Progenitor cell of endocrine pancreas (in vitro differentiated cells): ENCODE data around the gene GOSR1. TPM values are rescaled to one million over a fixed set of nuclear protein-coding genes. Genes with fewer than 3 reads are reported as not detected.

Source experiments
- DNase-seq: peaks from one replicate; pipeline ENCODE4 v3.0.0; 2021; ENCODE audit warnings: low spot score; ENCODE audit not compliant: unreplicated experiment
- H3K27ac Mint-ChIP-seq: 2 replicates; pipeline ENCODE4 v1.8.0; 2021; ENCODE audit warnings: mild to moderate bottlenecking, moderate library complexity, mixed read lengths
- H3K27me3 Mint-ChIP-seq: 2 replicates; pipeline ENCODE4 v1.8.0; 2021; ENCODE audit warnings: mixed read lengths
- H3K36me3 Mint-ChIP-seq: 2 replicates; pipeline ENCODE4 v1.8.0; 2022; ENCODE audit warnings: mixed read lengths; ENCODE audit not compliant: insufficient read depth
- H3K4me1 Mint-ChIP-seq: 2 replicates; pipeline ENCODE4 v1.8.0; 2021; ENCODE audit warnings: low read depth, mixed read lengths
- H3K4me3 Mint-ChIP-seq: 2 replicates; pipeline ENCODE4 v1.8.0; 2021; ENCODE audit warnings: low read depth, mild to moderate bottlenecking, moderate library complexity, mixed read lengths
- H3K9me3 Mint-ChIP-seq: 2 replicates; pipeline ENCODE4 v1.8.0; 2021; ENCODE audit warnings: low read depth, mixed read lengths
- long read RNA-seq: library from polyadenylated mRNA; unstranded; transcript quantifications from one replicate; pipeline ENCODE4 v2.0.0, GENCODE V29; 2020
- total RNA-seq: library from RNA; stranded (reverse); gene quantifications from 2 replicates; pipeline ENCODE4 v1.2.1, GENCODE V29; 2021
- TF ChIP-seq, protein P1 (sequence below): fragments of 200-600 bp; sonication (generic); IDR thresholded peaks from one replicate; pipeline ENCODE4 v1.5.0; 2021; ENCODE audit warnings: antibody characterized with exemption, mild to moderate bottlenecking; ENCODE audit not compliant: unreplicated experiment

Gene GOSR1
- 59.6 and 64.9 TPM in 2 replicates for total RNA-seq
- long read RNA-seq, full-length matches to known transcripts = 12 of 31 reads
- long read RNA-seq, partial matches to known transcripts = 4 of 31 reads
- long read RNA-seq, other reads (novel, unspliced or antisense) = 15 of 31 reads

DNA sequence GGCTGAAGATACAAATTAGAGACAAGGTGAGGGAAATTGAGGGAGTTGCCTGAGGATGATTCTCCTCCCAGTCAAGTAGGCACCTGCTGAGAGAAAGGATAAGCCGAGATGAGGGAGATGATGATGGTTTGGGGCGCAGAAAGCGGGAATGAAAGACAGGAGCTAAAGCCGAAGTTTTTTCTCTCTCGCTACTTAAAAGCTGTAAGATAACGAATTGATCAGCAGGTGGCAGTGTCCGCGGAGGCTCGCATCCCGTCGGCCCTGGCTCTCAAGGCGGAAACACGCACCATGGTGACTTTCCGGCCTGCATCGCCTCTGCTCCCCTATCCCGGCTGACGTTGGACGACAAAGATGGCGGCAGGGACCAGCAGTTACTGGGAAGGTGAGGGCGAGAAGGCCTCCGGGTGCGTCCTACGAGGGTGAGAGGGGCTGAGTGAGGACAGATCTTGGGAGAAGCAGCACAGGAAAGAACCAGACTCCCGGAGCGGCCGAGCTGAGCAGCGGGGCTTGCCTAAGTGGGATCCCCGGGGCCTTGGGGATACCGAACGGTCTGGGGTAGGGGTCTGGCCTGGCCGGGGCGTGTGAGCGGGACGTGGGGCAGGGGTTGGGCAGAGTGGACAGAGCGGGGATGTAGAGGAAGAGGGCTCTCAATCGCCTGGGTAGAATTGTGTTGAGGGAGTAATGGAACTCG lies at the start of gene GOSR1:
GOSR1 (plus strand) TSS at position 326 of the 691 bp plus-strand sequence; CDS start at position 352, 26 bp downstream.
- Mint-ChIP-seq H3K36me3 (peaks cover 3% of the 10 kb centered on the region), H3K27me3 (peaks cover 9% of the 10 kb centered on the region), H3K4me1 (peaks cover 9% of the 10 kb centered on the region), H3K4me3 (peak within 1 kb of the TSS; percentile 95), H3K9me3 (no peaks in the 10 kb centered on the region), H3K27ac (peak within 1 kb of the TSS; percentile 99)
- TF ChIP-seq, protein P1, sequence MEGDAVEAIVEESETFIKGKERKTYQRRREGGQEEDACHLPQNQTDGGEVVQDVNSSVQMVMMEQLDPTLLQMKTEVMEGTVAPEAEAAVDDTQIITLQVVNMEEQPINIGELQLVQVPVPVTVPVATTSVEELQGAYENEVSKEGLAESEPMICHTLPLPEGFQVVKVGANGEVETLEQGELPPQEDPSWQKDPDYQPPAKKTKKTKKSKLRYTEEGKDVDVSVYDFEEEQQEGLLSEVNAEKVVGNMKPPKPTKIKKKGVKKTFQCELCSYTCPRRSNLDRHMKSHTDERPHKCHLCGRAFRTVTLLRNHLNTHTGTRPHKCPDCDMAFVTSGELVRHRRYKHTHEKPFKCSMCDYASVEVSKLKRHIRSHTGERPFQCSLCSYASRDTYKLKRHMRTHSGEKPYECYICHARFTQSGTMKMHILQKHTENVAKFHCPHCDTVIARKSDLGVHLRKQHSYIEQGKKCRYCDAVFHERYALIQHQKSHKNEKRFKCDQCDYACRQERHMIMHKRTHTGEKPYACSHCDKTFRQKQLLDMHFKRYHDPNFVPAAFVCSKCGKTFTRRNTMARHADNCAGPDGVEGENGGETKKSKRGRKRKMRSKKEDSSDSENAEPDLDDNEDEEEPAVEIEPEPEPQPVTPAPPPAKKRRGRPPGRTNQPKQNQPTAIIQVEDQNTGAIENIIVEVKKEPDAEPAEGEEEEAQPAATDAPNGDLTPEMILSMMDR = peak; percentile 83
- peak; percentile 82 for DNase-seq

DNA sequence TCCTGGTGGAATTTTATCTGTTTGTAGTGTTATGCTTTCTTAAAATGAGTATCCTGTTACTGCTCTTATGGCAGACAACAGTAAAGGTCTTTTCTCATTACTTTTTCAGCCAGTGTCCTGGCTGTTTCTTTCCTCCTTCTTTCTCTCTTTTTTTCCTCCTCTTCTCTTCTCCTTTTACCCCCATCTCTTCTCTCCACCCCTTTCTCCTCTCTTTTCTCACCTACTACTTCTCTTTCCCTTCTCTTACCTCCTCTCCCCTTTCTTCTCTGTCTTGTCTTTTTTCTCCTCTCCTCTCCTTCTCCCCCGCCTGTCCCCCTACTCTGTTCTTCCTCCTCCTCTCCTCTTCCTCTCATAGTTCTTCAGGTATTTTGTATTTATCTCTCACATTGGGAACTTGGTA lies 49.6 kb upstream of the GOSR1 start:
- TF ChIP-seq, protein P1 = no peak
- Mint-ChIP-seq H3K4me3 (no peak overlapping the region), H3K36me3 (peaks cover 41% of the 10 kb centered on the region), H3K27ac (no peak overlapping the region), H3K27me3 (no peaks in the 10 kb centered on the region), H3K9me3 (no peaks in the 10 kb centered on the region), H3K4me1 (no peaks in the 10 kb centered on the region)
- no peak for DNase-seq

DNA sequence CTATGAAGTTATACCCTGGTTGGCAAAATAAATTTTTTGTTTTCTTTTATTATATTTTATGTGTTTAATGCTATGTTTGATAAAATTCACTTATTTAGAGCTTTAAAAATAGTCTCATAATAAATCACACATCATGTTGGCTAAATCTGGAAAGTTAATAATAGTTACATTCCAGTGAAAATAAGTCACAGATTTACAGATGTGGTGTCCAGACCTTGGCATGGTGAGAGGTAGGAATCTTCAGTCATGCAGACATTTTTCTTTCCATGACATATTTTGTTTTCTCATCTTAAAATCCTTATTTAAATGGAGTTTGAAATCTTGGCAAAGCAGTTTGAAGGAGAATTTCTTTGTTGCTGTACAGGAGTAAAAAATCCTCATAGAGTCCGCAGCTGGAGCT lies 48.1 kb upstream of the GOSR1 start:
- H3K36me3 Mint-ChIP-seq = peaks cover 41% of the 10 kb centered on the region
- TF ChIP-seq, protein P1 = no peak
- H3K27me3 Mint-ChIP-seq = no peaks in the 10 kb centered on the region
- H3K27ac Mint-ChIP-seq = no peak overlapping the region
- no peaks in the 10 kb centered on the region for H3K9me3 Mint-ChIP-seq
- no peak overlapping the region for H3K4me3 Mint-ChIP-seq
- DNase-seq = no peak
- peaks cover 2% of the 10 kb centered on the region for H3K4me1 Mint-ChIP-seq

DNA sequence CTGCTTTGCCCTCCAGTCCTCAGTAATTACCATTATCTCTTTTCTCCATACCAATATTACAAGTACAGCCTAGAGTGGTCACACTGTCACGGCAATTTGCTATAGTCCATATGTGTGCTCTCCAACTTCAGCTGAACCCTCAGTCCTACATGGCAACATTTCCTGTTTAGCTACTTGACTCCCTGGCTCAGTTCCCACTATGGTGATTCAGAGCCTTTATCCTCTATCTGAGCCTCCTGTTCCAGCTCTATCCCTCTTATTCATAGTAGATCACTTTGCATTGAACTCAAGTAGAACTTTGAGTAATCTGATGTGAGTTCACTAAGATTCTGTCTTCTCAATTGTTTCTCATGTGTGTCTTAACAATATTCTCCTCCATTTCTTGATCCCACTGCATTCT lies 43.7 kb upstream of the GOSR1 start:
- no peak overlapping the region for H3K27ac Mint-ChIP-seq
- TF ChIP-seq, protein P1 = no peak
- no peak overlapping the region for H3K4me3 Mint-ChIP-seq

DNA sequence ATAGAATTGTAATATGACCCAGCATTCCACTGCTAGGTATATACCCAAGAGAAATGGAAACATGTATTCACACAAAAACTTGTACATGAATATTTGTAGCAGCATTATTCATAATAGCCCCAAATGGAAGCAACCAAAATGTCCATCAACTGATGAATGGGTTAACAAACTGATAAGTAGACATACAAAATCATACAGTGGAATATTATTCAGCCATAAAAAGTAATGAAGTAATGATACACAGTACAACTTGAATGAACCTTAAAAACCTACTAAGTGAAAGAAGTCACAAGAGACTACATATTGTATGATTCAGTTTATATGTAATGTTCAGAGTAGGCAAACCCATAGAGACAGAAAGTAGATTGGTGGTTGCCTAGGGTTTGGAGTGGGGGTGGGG lies 40.5 kb upstream of the GOSR1 start:
- H3K27ac Mint-ChIP-seq = no peak overlapping the region

More for the DNA sequence above, 43.7 kb upstream of the GOSR1 start:
- H3K4me1 Mint-ChIP-seq = peaks cover 2% of the 10 kb centered on the region
- H3K27me3 Mint-ChIP-seq = no peaks in the 10 kb centered on the region
- H3K9me3 Mint-ChIP-seq = no peaks in the 10 kb centered on the region
- H3K36me3 Mint-ChIP-seq = peaks cover 42% of the 10 kb centered on the region
- no peak for DNase-seq

More for the DNA sequence above, 40.5 kb upstream of the GOSR1 start:
- no peak for DNase-seq
- Mint-ChIP-seq H3K27me3 (no peaks in the 10 kb centered on the region), H3K4me1 (peaks cover 2% of the 10 kb centered on the region), H3K4me3 (no peak overlapping the region), H3K9me3 (no peaks in the 10 kb centered on the region), H3K36me3 (peaks cover 39% of the 10 kb centered on the region)
- TF ChIP-seq, protein P1 = no peak
